GM12864 (cell line): ENCODE measurements around the gene WDR20.

ENCODE experiments used
- DNase-seq: peaks from one replicate; pipeline ENCODE4 v3.0.0-alpha.2; 2011; ENCODE audit warnings: low read depth
- H3K4me3 ChIP-seq: 2 replicates; pipeline ENCODE4 v1.5.1; 2011; ENCODE audit warnings: mild to moderate bottlenecking, low read depth, low read length, control low read depth
- CTCF ChIP-seq: IDR thresholded peaks from 2 replicates; pipeline ENCODE4 v1.5.1; 2011; ENCODE audit warnings: low read depth, mild to moderate bottlenecking, moderate library complexity, low read length, control low read depth, inconsistent platforms; ENCODE audit errors: missing control alignments

Gene WDR20

GRCh38 chr14:102225386-102225785 lies 85.7 kb downstream of the WDR20 start:
- DNase-seq = no peak
- no peak for TF ChIP-seq CTCF
- H3K4me3 ChIP-seq = no peak overlapping the region

GRCh38 chr14:102225936-102226335 lies 86.2 kb downstream of the WDR20 start:
- DNase-seq = no peak
- TF ChIP-seq CTCF = no peak
- H3K4me3 ChIP-seq = no peak overlapping the region

GRCh38 chr14:102226356-102227125 lies 86.8 kb downstream of the WDR20 start:
- no peak for TF ChIP-seq CTCF
- DNase-seq = no peak
- H3K4me3 ChIP-seq = no peak overlapping the region

- no peak for TF ChIP-seq CTCF
- H3K4me3 ChIP-seq = no peak overlapping the region
- no peak for DNase-seq
Observed at GRCh38 chr14:102227184-102227964, 87.7 kb downstream of the WDR20 start.

GRCh38 chr14:102229071-102229738 lies 89.5 kb downstream of the WDR20 start:
- DNase-seq = no peak
- TF ChIP-seq CTCF = no peak
- H3K4me3 ChIP-seq = no peak overlapping the region

- no peak for TF ChIP-seq CTCF
- no peak for DNase-seq
- H3K4me3 ChIP-seq = no peak overlapping the region
Observed at GRCh38 chr14:102229739-102230092, 90.0 kb downstream of the WDR20 start.
